H9 (cell line): ENCODE measurements around the gene ANAPC4. TPM values are rescaled to one million over a fixed set of nuclear protein-coding genes. Genes with fewer than 3 reads are reported as not detected.

Experiments
- DNase-seq: peaks from one replicate; pipeline ENCODE4 v3.0.0-alpha.2; 2017
- H2AFZ ChIP-seq: one replicate; pipeline ENCODE4 v1.6.1; 2013; ENCODE audit warnings: mild to moderate bottlenecking, low read length, control low read depth, moderate library complexity
- H2AK5ac ChIP-seq: 2 replicates; pipeline ENCODE4 v1.6.1; 2013; ENCODE audit warnings: low read length, control low read depth, mixed read lengths; ENCODE audit not compliant: insufficient read length
- H2BK120ac ChIP-seq: one replicate; pipeline ENCODE4 v1.6.1; 2013; ENCODE audit warnings: low read depth, mild to moderate bottlenecking, low read length, control low read depth, inconsistent platforms; ENCODE audit not compliant: poor library complexity, severe bottlenecking
- H2BK12ac ChIP-seq: 2 replicates; pipeline ENCODE4 v1.6.1; 2013; ENCODE audit warnings: low read length, control low read depth, mixed read lengths, low read depth; ENCODE audit not compliant: insufficient read length
- H2BK15ac ChIP-seq: 2 replicates; pipeline ENCODE4 v1.6.1; 2013; ENCODE audit warnings: low read depth, low read length, control low read depth
- H2BK20ac ChIP-seq: one replicate; pipeline ENCODE4 v1.6.1; 2013; ENCODE audit warnings: low read depth, mild to moderate bottlenecking, low read length, control low read depth, inconsistent platforms; ENCODE audit not compliant: poor library complexity, severe bottlenecking
- H2BK5ac ChIP-seq: 2 replicates; pipeline ENCODE4 v1.6.1; 2013; ENCODE audit warnings: low read length, control low read depth, mixed read lengths; ENCODE audit not compliant: insufficient read length
- H3K14ac ChIP-seq: 2 replicates; pipeline ENCODE4 v1.6.1; 2013; ENCODE audit warnings: low read length, control low read depth; ENCODE audit not compliant: insufficient read depth
- H3K18ac ChIP-seq: 2 replicates; pipeline ENCODE4 v1.6.1; 2013; ENCODE audit warnings: low read depth, mild to moderate bottlenecking, mixed read lengths, low read length, control low read depth; ENCODE audit not compliant: insufficient read length
- H3K23ac ChIP-seq: 2 replicates; pipeline ENCODE4 v1.6.1; 2013; ENCODE audit warnings: low read length, control low read depth, mixed read lengths, low read depth; ENCODE audit not compliant: insufficient read length
- H3K23me2 ChIP-seq: 2 replicates; pipeline ENCODE4 v1.6.1; 2013; ENCODE audit warnings: low read depth, mild to moderate bottlenecking, mixed read lengths, low read length, control low read depth; ENCODE audit not compliant: insufficient read length, poor library complexity, severe bottlenecking
- H3K27ac ChIP-seq: 2 replicates; pipeline ENCODE4 v1.5.1; 2013; ENCODE audit warnings: low read length, control low read depth, mixed read lengths, low read depth; ENCODE audit not compliant: insufficient read length
- H3K27me3 ChIP-seq: 2 replicates; pipeline ENCODE4 v1.6.1; 2013; ENCODE audit warnings: low read length, control low read depth, inconsistent platforms; ENCODE audit not compliant: insufficient read depth
- H3K4ac ChIP-seq: 2 replicates; pipeline ENCODE4 v1.6.1; 2013; ENCODE audit warnings: low read depth, mild to moderate bottlenecking, control low read depth, inconsistent platforms, low read length, moderate library complexity
- H3K4me1 ChIP-seq: 2 replicates; pipeline ENCODE4 v1.6.1; 2013; ENCODE audit warnings: low read length, control low read depth, inconsistent platforms; ENCODE audit not compliant: insufficient read depth
- H3K4me2 ChIP-seq: 2 replicates; pipeline ENCODE4 v1.6.1; 2013; ENCODE audit warnings: low read length, control low read depth, mixed read lengths; ENCODE audit not compliant: insufficient read length, insufficient read depth
- H3K56ac ChIP-seq: 2 replicates; pipeline ENCODE4 v1.6.1; 2013; ENCODE audit warnings: low read depth, mild to moderate bottlenecking, mixed read lengths, low read length, control low read depth; ENCODE audit not compliant: insufficient read length
- H3K79me1 ChIP-seq: 2 replicates; pipeline ENCODE4 v1.6.1; 2013; ENCODE audit warnings: low read depth, mild to moderate bottlenecking, moderate library complexity, low read length, control low read depth, inconsistent platforms; ENCODE audit not compliant: insufficient read depth, poor library complexity, severe bottlenecking
- H3K79me2 ChIP-seq: 2 replicates; pipeline ENCODE4 v1.6.1; 2013; ENCODE audit warnings: low read length, control low read depth, inconsistent platforms; ENCODE audit not compliant: insufficient read depth
- H3K9ac ChIP-seq: 2 replicates; pipeline ENCODE4 v1.6.1; 2013; ENCODE audit warnings: low read length, control low read depth, mixed read lengths; ENCODE audit not compliant: insufficient read length; ENCODE audit errors: extremely low read depth
- H3K9me3 ChIP-seq: one replicate; pipeline ENCODE4 v1.6.1; 2013; ENCODE audit warnings: low read depth, low read length, inconsistent platforms; ENCODE audit not compliant: control insufficient read depth
- H3T11ph ChIP-seq: one replicate; pipeline ENCODE4 v1.6.1; 2013; ENCODE audit warnings: mild to moderate bottlenecking, low read length, control low read depth, inconsistent platforms
- H4K20me1 ChIP-seq: one replicate; pipeline ENCODE4 v1.6.1; 2013; ENCODE audit not compliant: control insufficient read depth, insufficient read length, insufficient read depth
- H4K5ac ChIP-seq: 2 replicates; pipeline ENCODE4 v1.6.1; 2013; ENCODE audit warnings: low read depth, mild to moderate bottlenecking, mixed read lengths, low read length, control low read depth; ENCODE audit not compliant: insufficient read length
- H4K8ac ChIP-seq: replicated peaks from 2 replicates; pipeline ENCODE4 v1.6.1; 2013; ENCODE audit warnings: low read length, control low read depth, mixed read lengths, low read depth; ENCODE audit not compliant: insufficient read length
- H4K91ac ChIP-seq: 2 replicates; pipeline ENCODE4 v1.6.1; 2013; ENCODE audit warnings: low read depth, mild to moderate bottlenecking, moderate library complexity, mixed read lengths, low read length, control low read depth; ENCODE audit not compliant: insufficient read length
- H3K27ac Mint-ChIP-seq, 3 experiments: 2 replicates in 2 of 3; 3 replicates in 1 of 3; pipeline ENCODE4 v1.8.0; 2020 to 2021; ENCODE audit warnings: mixed read lengths in 3 of 3, mild to moderate bottlenecking in 1 of 3, moderate library complexity in 1 of 3
- H3K27me3 Mint-ChIP-seq: 2 replicates; pipeline ENCODE4 v1.8.0; 2021; ENCODE audit warnings: low read depth, mild to moderate bottlenecking, moderate library complexity, mixed read lengths
- H3K36me3 Mint-ChIP-seq, 3 experiments: 2 replicates in 2 of 3; 3 replicates in 1 of 3; pipeline ENCODE4 v1.8.0; 2020 to 2021; ENCODE audit warnings: low read depth in 3 of 3, mixed read lengths in 3 of 3; ENCODE audit not compliant: insufficient read depth in 1 of 3
- H3K4me1 Mint-ChIP-seq, 2 experiments: 2 replicates each; pipeline ENCODE4 v1.8.0; 2020; ENCODE audit warnings: mixed read lengths in 2 of 2
- H3K4me3 Mint-ChIP-seq, 2 experiments: 2 replicates in 1 of 2; 3 replicates in 1 of 2; pipeline ENCODE4 v1.8.0; 2020 to 2021; ENCODE audit warnings: mild to moderate bottlenecking in 2 of 2, mixed read lengths in 2 of 2, moderate library complexity in 1 of 2
- H3K9me3 Mint-ChIP-seq, 2 experiments: 2 replicates in 1 of 2; 3 replicates in 1 of 2; pipeline ENCODE4 v1.8.0; 2020; ENCODE audit warnings: mild to moderate bottlenecking in 2 of 2, mixed read lengths in 2 of 2, moderate library complexity in 1 of 2
- CTCF ChIP-seq: fragments of 200-600 bp; sonication (generic); conservative IDR thresholded peaks from 3 replicates; pipeline ENCODE4 v1.8.0; 2021; ENCODE audit warnings: antibody characterized with exemption, mild to moderate bottlenecking
- WGBS: extraction: QIAGEN DNeasy Blood & Tissue Kit; methylation state at CpG from one replicate; pipeline ENCODE4 v1.1.7; 2013; ENCODE audit warnings: missing lambda C conversion rate, low lambda C conversion rate, mixed read lengths; ENCODE audit not compliant: insufficient read length; ENCODE audit errors: extremely low coverage; 5-methylcytosine and 5-hydroxymethylcytosine counted together
- total RNA-seq: library from RNA; stranded (reverse); gene quantifications from 2 replicates; pipeline ENCODE4 v1.2.1, GENCODE V29; 2021

ANAPC4 gene
- total RNA-seq, 1 experiment from 2014 or later: 42.5 TPM

DNA sequence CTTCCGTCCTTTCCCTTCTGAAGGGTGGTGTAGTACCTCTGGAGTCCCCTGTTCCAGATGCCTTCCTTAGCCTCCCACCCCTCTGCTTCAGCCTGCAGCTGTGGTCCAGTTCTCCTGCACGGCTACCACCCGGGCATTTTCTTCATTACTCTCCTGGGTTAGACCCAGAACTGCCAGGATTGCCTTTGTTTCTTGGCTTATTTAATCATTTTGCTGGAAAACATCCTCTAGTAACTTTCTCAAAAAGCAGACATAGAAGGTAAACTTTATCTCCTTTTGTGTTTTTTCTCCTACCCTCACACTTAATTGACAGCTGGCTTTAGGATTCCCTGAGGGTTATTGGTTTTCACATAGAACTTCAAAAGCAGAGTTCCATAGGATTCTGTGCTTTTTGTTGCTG is 20.2 kb downstream of the ANAPC4 start:
- Histone ChIP-seq H3K14ac (no peak overlapping the region), H3K4me2 (no peak overlapping the region), H3K4me1 (no peaks in the 10 kb centered on the region), H3K79me1 (no peaks in the 10 kb centered on the region), H2AFZ (no peak overlapping the region), H3K9me3 (no peaks in the 10 kb centered on the region), H4K91ac (no peak overlapping the region), H2AK5ac (no peak overlapping the region), H4K8ac (no peak overlapping the region), H4K5ac (no peak overlapping the region), H3K27ac (no peak overlapping the region), H4K20me1 (no peaks in the 10 kb centered on the region), H3K79me2 (no peaks in the 10 kb centered on the region), H2BK5ac (no peak overlapping the region), H3K4ac (no peak overlapping the region), H2BK15ac (no peak overlapping the region), H3K56ac (no peak overlapping the region), H2BK120ac (no peak overlapping the region), H3K23ac (no peak overlapping the region), H3K27me3 (no peaks in the 10 kb centered on the region), H2BK20ac (no peak overlapping the region), H3T11ph (no peak overlapping the region), H2BK12ac (no peak overlapping the region), H3K9ac (no peak overlapping the region), H3K23me2 (no peaks in the 10 kb centered on the region), H3K18ac (no peak overlapping the region)
- Mint-ChIP-seq H3K27ac (no peak overlapping the region), H3K9me3 (no peaks in the 10 kb centered on the region), H3K36me3 (peaks cover 33 to 85% (median 59%) of the 10 kb centered on the region in 3 experiments; a peak in 6 of 7 replicates), H3K4me1 (no peaks in the 10 kb centered on the region), H3K4me3 (no peak overlapping the region), H3K27me3 (no peaks in the 10 kb centered on the region)
- no CpG with 5 or more reads among the region's 3 CpGs for WGBS
- no peak for TF ChIP-seq CTCF
- no peak for DNase-seq
